GM12891 (cell line): Measurements from ENCODE around the gene TMPRSS13.

ENCODE experiments used
- DNase-seq: peaks from one replicate; pipeline ENCODE4 v3.0.0; 2011; ENCODE audit warnings: low spot score; ENCODE audit not compliant: insufficient read length
- FAIRE-seq: peaks from 2 replicates; lab custom pipeline; 2011; peaks lifted over from hg19 to GRCh38; lab: Jason Lieb, UNC
- PAX5 ChIP-seq: IDR thresholded peaks from 2 replicates; pipeline ENCODE4 v1.6.1; 2011; ENCODE audit warnings: low read length, moderate library complexity, mild to moderate bottlenecking; ENCODE audit not compliant: insufficient read depth, severe bottlenecking
- POLR2A ChIP-seq: IDR thresholded peaks from 2 replicates; pipeline ENCODE4 v1.6.1; 2011; ENCODE audit warnings: low read depth, low read length, control low read depth
- POLR2AphosphoS5 ChIP-seq: IDR thresholded peaks from 2 replicates; pipeline ENCODE4 v1.6.1; 2011; ENCODE audit warnings: low read depth, low read length, control low read depth
- POU2F2 ChIP-seq: IDR thresholded peaks from 2 replicates; pipeline ENCODE4 v1.6.1; 2011; ENCODE audit warnings: low read depth, mild to moderate bottlenecking, control low read depth, low read length, moderate library complexity
- SPI1 ChIP-seq: IDR thresholded peaks from 2 replicates; pipeline ENCODE4 v1.6.1; 2011; ENCODE audit warnings: low read depth, low read length, control low read depth
- TAF1 ChIP-seq: IDR thresholded peaks from 2 replicates; pipeline ENCODE4 v1.6.1; 2011; ENCODE audit warnings: low read depth, low read length, control low read depth

TMPRSS13 gene

DNA sequence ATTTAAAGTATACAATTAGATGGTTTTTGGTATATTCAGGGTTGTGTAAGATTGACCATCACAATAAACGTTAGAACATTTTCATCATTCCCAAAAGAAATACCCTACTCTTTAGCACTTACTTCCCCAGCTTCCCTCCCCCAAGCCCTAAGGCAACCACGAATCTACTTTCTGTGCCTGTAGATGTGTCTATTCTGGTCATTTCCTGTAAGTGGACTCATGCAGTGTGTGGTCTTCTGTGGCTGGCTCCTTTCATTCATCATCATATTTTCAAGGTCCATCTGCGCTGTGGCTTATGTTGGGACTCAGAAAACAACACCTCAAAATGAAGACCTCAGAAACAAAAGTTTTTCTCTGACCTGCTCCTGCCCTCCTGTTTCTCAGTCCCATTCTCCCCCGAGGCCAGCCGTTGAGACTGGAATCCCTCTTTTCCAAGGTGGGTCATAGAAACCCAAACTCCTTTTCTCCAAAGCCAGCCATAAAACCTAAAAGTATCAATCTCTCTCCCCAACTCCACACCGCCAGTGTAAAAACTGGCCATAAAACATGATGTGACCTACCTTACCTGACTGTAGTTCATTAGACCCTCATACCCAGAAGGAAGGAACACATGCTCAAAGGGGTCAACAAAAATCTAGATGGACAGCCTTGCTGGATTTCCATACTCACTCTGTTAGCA is 12.9 kb upstream of the TMPRSS13 start:
- TF ChIP-seq TAF1 (no peak), PAX5 (no peak), POLR2AphosphoS5 (no peak), POU2F2 (no peak), POLR2A (no peak), SPI1 (no peak)
- FAIRE-seq (no peak), DNase-seq (no peak)

DNA sequence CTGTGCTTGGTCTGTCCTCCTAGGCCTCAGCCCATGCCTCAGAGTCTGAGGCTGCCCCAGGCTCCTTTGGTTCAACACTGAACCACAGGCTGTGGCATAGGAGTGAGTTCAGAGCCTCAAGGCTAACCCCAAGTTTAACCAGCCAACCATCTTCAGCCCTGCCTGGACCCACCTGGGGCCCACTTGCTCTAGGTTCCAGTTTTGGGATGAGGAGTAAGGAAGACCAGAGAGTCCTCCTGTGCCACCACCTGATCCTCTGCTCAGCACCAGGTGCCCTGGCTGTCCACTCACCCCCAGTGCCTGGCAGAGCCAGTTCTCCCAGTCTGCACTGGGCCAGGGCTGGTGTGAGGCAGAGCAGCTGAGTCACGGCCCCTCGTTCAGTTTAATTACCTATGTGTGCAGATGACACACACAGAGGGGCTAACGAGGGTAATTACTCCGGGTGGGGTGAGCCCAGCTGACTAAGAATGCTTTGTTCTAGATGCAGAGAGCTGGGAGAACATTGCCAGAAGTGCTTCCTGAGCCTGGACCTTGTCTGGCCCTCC is 12.0 kb upstream of the TMPRSS13 start:
- TF ChIP-seq POU2F2 (no peak), SPI1 (no peak), PAX5 (no peak), POLR2AphosphoS5 (no peak), TAF1 (no peak)
- no peak for FAIRE-seq

DNA sequence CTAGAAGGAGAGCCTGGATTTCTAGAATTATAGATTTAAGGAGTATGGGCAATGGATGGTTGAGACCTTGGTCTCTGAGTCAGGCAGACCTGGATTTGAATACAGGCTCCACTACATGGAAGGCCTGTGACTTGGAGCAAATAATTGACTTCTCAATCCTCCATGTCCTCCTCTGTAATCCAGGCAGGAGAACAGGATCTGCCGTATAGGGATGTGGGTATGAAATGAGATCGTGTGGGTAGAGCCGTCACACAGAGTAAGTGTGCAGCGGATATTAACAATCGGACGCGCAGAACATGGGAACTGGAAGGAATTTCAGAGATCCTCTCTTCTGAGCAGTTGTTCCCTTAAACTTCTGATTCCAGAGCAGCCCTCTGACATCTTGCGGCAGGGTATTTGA is 11.5 kb upstream of the TMPRSS13 start:
- DNase-seq (no peak), FAIRE-seq (no peak)
- TF ChIP-seq POLR2AphosphoS5 (no peak), PAX5 (no peak), TAF1 (no peak), POU2F2 (no peak), SPI1 (no peak), POLR2A (no peak)

More for the DNA sequence above, 12.0 kb upstream of the TMPRSS13 start:
- no peak for DNase-seq

DNA sequence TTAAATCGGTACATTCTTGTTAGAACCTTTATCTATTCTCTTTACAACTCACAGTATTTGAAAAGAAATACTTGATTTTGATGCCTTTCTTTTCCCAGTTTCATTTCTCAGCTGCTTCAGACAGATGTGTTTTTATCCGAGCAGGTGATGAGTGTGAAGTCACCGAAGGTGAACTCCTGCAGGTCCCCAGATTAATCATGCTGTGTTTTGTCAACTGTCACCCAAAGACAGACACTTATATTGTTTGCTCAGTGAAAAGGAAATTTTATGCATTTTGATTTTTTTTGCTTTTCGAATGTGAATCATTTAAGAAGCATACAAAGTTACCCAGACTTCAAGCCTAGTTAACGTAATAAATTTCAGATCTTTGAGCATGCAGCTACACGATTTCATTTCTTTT is 7.8 kb upstream of the TMPRSS13 start:
- no peak for TF ChIP-seq TAF1
- TF ChIP-seq SPI1: no peak
- no peak for TF ChIP-seq PAX5
- FAIRE-seq (no peak), DNase-seq (no peak)

DNA sequence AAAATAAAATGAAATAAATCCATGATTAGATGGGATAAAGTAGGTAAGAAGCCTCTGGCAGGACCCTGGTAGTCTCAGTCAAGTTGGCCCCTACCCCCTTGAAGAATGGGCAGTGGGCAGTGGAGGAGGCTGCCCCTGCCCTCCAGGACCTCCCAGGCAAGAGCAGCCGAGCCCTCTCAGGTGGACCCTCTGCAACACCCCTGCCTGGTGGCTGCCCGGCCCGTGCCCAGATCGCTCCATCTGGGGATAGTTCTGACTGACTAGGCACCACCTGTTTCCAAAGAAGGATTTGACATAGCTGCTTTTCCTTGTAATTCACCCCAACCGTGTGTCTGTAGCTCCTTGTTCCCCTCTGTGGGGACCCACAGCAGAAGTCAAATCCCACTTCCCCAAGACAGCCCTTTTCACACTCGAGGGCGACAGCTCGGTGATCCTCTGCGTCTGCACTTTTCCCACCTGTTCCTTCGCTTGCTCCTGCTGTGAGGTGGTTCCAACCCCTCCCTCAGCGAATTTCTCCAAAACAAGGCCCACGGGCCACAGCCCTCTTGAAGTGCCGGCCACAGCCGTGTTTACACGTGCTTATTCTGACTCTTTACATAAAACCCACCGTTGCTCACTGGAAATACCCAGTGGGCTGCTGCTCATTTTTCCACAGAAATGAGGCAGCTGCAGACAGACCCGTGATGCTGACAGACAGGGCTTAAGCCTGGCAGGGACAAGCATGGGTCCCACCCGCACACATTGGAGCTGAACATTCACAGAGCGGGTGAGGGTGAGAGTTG is 5.5 kb upstream of the TMPRSS13 start:
- no peak for TF ChIP-seq POU2F2
- TF ChIP-seq SPI1: peak; percentile 12; the same call in 1 of the 2 replicates
- TF ChIP-seq POLR2AphosphoS5: no peak
- no peak for TF ChIP-seq PAX5
- DNase-seq (no peak), FAIRE-seq (no peak)

DNA sequence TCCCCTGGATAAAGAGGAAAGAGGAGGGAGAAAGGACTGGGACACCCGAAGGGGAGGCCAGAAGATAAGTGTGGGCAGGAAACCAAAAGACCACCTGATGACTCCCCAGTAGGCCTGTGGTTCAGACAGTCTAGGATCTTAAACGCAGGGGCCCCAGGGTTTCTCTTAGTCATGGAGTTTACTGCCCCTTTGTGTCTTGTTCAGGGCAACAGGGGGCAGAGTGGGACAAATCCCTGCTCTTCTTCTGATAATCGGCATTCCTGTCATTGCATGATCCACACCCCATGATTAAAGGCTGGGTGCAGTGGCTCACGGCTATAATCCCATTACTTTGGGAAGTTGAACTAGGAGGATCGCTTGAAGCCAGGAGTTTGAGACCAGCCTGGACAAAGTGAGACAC is 4.7 kb upstream of the TMPRSS13 start:
- DNase-seq: no peak
- TF ChIP-seq PAX5 (no peak), TAF1 (no peak), POU2F2 (no peak), POLR2AphosphoS5 (no peak), SPI1 (no peak), POLR2A (no peak)
- FAIRE-seq: no peak

DNA sequence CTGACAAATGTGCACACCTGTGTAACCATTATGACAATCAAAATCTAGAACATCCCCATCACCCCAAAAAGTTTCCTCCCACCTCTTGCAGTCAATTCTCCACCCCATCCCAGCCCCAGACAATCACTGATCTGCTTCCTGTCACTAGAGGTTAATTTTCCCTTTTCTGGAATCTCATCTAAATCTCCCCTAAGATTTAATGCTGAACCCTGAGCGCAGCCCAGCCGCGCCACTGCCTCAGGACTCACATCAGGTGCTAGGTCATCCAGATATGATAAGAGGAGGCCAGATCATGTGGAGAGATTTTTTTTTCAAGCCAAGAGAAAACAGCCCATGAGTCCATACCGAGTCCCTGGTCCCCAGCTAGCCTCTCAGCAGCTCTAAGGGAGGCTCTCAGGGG is 4.3 kb upstream of the TMPRSS13 start:
- FAIRE-seq (no peak), DNase-seq (no peak)
- TF ChIP-seq POLR2AphosphoS5: no peak
- no peak for TF ChIP-seq TAF1
- TF ChIP-seq POU2F2: no peak
- TF ChIP-seq SPI1: no peak
- TF ChIP-seq POLR2A: no peak
- TF ChIP-seq PAX5: no peak

DNA sequence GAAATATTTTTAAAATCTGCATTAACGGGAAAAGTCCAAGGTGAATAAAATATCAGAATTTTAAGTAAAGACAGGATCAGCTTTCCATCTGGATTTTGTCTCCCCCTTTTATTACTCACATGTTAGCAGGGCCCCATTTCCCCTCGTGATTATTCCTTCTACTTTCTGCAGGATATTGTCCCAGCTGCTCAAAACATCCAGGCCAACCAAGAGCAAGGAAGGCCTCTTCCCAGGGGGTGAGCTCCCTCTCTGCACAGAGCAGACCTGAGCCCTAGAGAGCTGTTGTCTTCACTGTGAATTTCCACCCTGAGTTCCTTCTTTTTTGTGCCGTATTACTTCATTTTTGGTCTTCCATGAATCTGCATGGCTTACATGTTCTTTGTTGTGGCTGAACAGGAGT is 3.7 kb upstream of the TMPRSS13 start:
- FAIRE-seq (no peak), DNase-seq (no peak)
- TF ChIP-seq POU2F2: no peak
- no peak for TF ChIP-seq POLR2AphosphoS5
- TF ChIP-seq PAX5: no peak
- TF ChIP-seq TAF1: no peak
- no peak for TF ChIP-seq SPI1
- no peak for TF ChIP-seq POLR2A

DNA sequence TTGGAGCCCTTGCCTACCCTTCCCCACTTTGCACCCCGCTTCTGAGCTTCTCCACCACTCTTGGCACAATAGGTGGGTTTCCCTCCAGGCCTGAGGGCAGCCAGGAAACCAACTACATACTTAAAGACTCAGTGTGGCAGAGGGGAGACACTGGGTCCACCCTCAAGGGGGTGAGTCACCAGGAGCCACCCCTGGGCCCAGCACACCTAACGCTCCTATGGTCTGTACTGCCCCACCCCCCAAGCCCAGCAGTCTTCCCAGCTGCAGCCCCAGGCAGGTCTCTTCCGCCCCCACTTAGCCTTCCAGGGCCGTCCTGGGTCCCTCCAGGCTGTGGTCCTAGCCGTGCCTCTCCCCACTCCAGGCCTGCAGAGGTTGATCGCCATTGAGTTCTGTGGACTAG is 3.2 kb upstream of the TMPRSS13 start:
- FAIRE-seq (no peak), DNase-seq (no peak)
- no peak for TF ChIP-seq POU2F2
- no peak for TF ChIP-seq POLR2AphosphoS5
- no peak for TF ChIP-seq PAX5
- TF ChIP-seq POLR2A: no peak
- TF ChIP-seq TAF1: no peak
- no peak for TF ChIP-seq SPI1
